SK-N-SH treated with all-trans-retinoic acid at 6 μM for 48 hours (cell line): ENCODE measurements around the gene ATP23.

Experiments used
- ATAC-seq: fragments of 200-7000 bp; cut with Tn5 transposase; 3 replicates; pipeline ENCODE4 v1.9.1; 2020; ENCODE audit warnings: mild to moderate bottlenecking, moderate library complexity
- ARNTL ChIP-seq: fragments of 450-650 bp; formaldehyde crosslinking; IDR thresholded peaks from 2 replicates; pipeline ENCODE4 v1.5.0; 2020; ENCODE audit warnings: low read depth, mild to moderate bottlenecking, moderate library complexity, borderline replicate concordance
- BACH2 ChIP-seq: fragments of 250-450 bp; sonication (Bioruptor Pico); IDR thresholded peaks from 2 replicates; pipeline ENCODE4 v1.9.0; 2021; ENCODE audit warnings: mild to moderate bottlenecking, borderline replicate concordance
- CSDC2 ChIP-seq: fragments of 250-450 bp; sonication (Bioruptor Pico); IDR thresholded peaks from 2 replicates; pipeline ENCODE4 v1.5.0; 2020; ENCODE audit warnings: mild to moderate bottlenecking, moderate library complexity
- ESRRG ChIP-seq: fragments of 250-450 bp; sonication (Bioruptor Pico); IDR thresholded peaks from 2 replicates; pipeline ENCODE4 v1.6.1; 2021; ENCODE audit warnings: mild to moderate bottlenecking
- GLIS3 ChIP-seq: fragments of 250-450 bp; sonication (Bioruptor Pico); IDR thresholded peaks from 2 replicates; pipeline ENCODE4 v1.5.0; 2020; ENCODE audit warnings: mild to moderate bottlenecking, moderate library complexity
- ISL1 ChIP-seq: fragments of 250-450 bp; sonication (Bioruptor Pico); IDR thresholded peaks from 2 replicates; pipeline ENCODE4 v2.1.2; 2022; ENCODE audit warnings: mild to moderate bottlenecking, moderate library complexity
- OSR1 ChIP-seq: fragments of 250-450 bp; sonication (Bioruptor Pico); IDR thresholded peaks from 2 replicates; pipeline ENCODE4 v1.8.0; 2022; ENCODE audit warnings: moderate library complexity, mild to moderate bottlenecking, inconsistent platforms
- PPARA ChIP-seq: fragments of 250-450 bp; sonication (Bioruptor Pico); IDR thresholded peaks from 2 replicates; pipeline ENCODE4 v1.5.0; 2020; ENCODE audit warnings: mild to moderate bottlenecking, borderline replicate concordance
- RARB ChIP-seq: fragments of 250-450 bp; sonication (Bioruptor Pico); IDR thresholded peaks from 2 replicates; pipeline ENCODE4 v1.8.0; 2021; ENCODE audit warnings: mild to moderate bottlenecking, moderate library complexity
- SNAI2 ChIP-seq: fragments of 250-450 bp; sonication (Bioruptor Pico); IDR thresholded peaks from 2 replicates; pipeline ENCODE4 v1.5.0; 2020; ENCODE audit warnings: mild to moderate bottlenecking, moderate library complexity
- TCF4 ChIP-seq: fragments of 250-450 bp; sonication (Bioruptor Pico); IDR thresholded peaks from 2 replicates; pipeline ENCODE4 v1.8.0; 2021; ENCODE audit warnings: mild to moderate bottlenecking, moderate library complexity, borderline replicate concordance
- TOX ChIP-seq: fragments of 250-450 bp; sonication (Bioruptor Pico); IDR thresholded peaks from 2 replicates; pipeline ENCODE4 v1.8.0; 2021; ENCODE audit warnings: mild to moderate bottlenecking, moderate library complexity, borderline replicate concordance
- ZC3H10 ChIP-seq: fragments of 250-450 bp; sonication (Bioruptor Pico); IDR thresholded peaks from 2 replicates; pipeline ENCODE4 v1.5.1; 2021; ENCODE audit warnings: mild to moderate bottlenecking, moderate library complexity
- ZFP30 ChIP-seq: fragments of 450-650 bp; formaldehyde crosslinking; IDR thresholded peaks from 2 replicates; pipeline ENCODE4 v1.5.0; 2022; ENCODE audit warnings: mild to moderate bottlenecking, moderate library complexity
- ZNF565 ChIP-seq: fragments of 450-650 bp; formaldehyde crosslinking; conservative IDR thresholded peaks from 2 replicates; pipeline ENCODE4 v1.5.0; 2020; ENCODE audit warnings: low read depth, mild to moderate bottlenecking, moderate library complexity
- ZNF70 ChIP-seq: fragments of 450-650 bp; formaldehyde crosslinking; IDR thresholded peaks from 2 replicates; pipeline ENCODE4 v1.5.0; 2020; ENCODE audit warnings: mild to moderate bottlenecking, moderate library complexity
- ZNF8 ChIP-seq: fragments of 450-650 bp; formaldehyde crosslinking; IDR thresholded peaks from 2 replicates; pipeline ENCODE4 v1.5.0; 2020; ENCODE audit warnings: mild to moderate bottlenecking, moderate library complexity
- TF ChIP-seq, protein P1 (sequence below): fragments of 250-450 bp; sonication (Bioruptor Pico); IDR thresholded peaks from 2 replicates; pipeline ENCODE4 v1.5.0; 2020; ENCODE audit warnings: mild to moderate bottlenecking, moderate library complexity
- TF ChIP-seq, protein P2 (sequence below): fragments of 250-450 bp; sonication (Bioruptor Pico); IDR thresholded peaks from 2 replicates; pipeline ENCODE4 v1.5.1; 2021; ENCODE audit warnings: mild to moderate bottlenecking, moderate library complexity
- TF ChIP-seq, protein P3 (sequence below): fragments of 250-450 bp; sonication (Bioruptor Pico); IDR thresholded peaks from 2 replicates; pipeline ENCODE4 v1.8.0; 2021; ENCODE audit warnings: low read depth, mild to moderate bottlenecking, moderate library complexity, borderline replicate concordance
- TF ChIP-seq, protein P4 (sequence below): fragments of 250-450 bp; sonication (Bioruptor Pico); IDR thresholded peaks from 2 replicates; pipeline ENCODE4 v1.8.0; 2020; ENCODE audit warnings: mild to moderate bottlenecking, moderate library complexity, borderline replicate concordance
- TF ChIP-seq, protein P5 (sequence below): fragments of 250-450 bp; sonication (Bioruptor Pico); IDR thresholded peaks from 2 replicates; pipeline ENCODE4 v1.5.1; 2020; ENCODE audit warnings: low read depth, mild to moderate bottlenecking, moderate library complexity

The ATP23 gene

DNA sequence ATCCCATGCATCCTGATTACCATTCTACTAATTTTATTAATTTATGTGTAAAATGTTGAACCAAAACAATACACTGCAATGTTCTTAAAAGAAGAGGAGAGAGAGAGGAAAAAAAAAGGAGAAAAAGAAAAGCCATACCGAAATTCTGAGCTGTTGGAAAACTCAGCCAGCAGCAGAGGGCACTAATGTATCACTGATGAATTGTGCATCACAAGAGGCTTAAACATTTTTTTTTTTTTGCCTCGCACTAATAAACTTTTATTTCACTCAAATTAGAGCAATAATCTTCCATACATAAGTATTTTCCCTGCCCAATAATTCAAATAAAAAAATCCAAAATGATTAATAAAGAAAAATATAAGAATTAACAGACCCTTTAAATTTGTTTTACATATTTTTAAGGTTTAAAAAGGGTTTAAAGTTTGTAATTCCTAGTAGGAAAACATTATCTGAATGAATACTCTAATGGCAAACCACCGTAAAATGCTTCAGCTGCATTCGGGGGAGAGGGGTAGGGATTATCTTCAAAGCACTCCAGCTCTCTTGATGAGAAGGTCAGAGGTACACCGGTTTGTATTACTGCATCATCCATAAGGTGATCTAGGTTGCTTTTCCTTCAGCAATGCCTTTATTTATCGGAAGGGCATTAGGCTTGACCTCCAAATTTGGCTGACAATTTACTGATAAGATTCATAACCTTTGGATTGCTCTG, 41.9 kb downstream of the ATP23 start:
- peak; percentile 61 for ATAC-seq
- TF ChIP-seq TOX (CRISPR knock-in tag): no peak
- no peak for TF ChIP-seq ZFP30
- no peak for TF ChIP-seq RARB (CRISPR knock-in tag)
- TF ChIP-seq SNAI2: no peak
- TF ChIP-seq, protein P1, sequence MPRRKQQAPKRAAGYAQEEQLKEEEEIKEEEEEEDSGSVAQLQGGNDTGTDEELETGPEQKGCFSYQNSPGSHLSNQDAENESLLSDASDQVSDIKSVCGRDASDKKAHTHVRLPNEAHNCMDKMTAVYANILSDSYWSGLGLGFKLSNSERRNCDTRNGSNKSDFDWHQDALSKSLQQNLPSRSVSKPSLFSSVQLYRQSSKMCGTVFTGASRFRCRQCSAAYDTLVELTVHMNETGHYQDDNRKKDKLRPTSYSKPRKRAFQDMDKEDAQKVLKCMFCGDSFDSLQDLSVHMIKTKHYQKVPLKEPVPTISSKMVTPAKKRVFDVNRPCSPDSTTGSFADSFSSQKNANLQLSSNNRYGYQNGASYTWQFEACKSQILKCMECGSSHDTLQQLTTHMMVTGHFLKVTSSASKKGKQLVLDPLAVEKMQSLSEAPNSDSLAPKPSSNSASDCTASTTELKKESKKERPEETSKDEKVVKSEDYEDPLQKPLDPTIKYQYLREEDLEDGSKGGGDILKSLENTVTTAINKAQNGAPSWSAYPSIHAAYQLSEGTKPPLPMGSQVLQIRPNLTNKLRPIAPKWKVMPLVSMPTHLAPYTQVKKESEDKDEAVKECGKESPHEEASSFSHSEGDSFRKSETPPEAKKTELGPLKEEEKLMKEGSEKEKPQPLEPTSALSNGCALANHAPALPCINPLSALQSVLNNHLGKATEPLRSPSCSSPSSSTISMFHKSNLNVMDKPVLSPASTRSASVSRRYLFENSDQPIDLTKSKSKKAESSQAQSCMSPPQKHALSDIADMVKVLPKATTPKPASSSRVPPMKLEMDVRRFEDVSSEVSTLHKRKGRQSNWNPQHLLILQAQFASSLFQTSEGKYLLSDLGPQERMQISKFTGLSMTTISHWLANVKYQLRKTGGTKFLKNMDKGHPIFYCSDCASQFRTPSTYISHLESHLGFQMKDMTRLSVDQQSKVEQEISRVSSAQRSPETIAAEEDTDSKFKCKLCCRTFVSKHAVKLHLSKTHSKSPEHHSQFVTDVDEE: no peak
- no peak for TF ChIP-seq PPARA (CRISPR knock-in tag)
- TF ChIP-seq BACH2: no peak
- TF ChIP-seq, protein P2, sequence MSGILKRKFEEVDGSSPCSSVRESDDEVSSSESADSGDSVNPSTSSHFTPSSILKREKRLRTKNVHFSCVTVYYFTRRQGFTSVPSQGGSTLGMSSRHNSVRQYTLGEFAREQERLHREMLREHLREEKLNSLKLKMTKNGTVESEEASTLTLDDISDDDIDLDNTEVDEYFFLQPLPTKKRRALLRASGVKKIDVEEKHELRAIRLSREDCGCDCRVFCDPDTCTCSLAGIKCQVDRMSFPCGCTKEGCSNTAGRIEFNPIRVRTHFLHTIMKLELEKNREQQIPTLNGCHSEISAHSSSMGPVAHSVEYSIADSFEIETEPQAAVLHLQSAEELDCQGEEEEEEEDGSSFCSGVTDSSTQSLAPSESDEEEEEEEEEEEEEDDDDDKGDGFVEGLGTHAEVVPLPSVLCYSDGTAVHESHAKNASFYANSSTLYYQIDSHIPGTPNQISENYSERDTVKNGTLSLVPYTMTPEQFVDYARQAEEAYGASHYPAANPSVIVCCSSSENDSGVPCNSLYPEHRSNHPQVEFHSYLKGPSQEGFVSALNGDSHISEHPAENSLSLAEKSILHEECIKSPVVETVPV (CRISPR knock-in tag): no peak
- TF ChIP-seq ZNF565 (CRISPR knock-in tag): no peak
- TF ChIP-seq GLIS3 (CRISPR knock-in tag): no peak
- TF ChIP-seq ZC3H10 (CRISPR knock-in tag): no peak
- no peak for TF ChIP-seq OSR1 (CRISPR knock-in tag)
- no peak for TF ChIP-seq ISL1
- no peak for TF ChIP-seq TCF4 (CRISPR knock-in tag)

DNA sequence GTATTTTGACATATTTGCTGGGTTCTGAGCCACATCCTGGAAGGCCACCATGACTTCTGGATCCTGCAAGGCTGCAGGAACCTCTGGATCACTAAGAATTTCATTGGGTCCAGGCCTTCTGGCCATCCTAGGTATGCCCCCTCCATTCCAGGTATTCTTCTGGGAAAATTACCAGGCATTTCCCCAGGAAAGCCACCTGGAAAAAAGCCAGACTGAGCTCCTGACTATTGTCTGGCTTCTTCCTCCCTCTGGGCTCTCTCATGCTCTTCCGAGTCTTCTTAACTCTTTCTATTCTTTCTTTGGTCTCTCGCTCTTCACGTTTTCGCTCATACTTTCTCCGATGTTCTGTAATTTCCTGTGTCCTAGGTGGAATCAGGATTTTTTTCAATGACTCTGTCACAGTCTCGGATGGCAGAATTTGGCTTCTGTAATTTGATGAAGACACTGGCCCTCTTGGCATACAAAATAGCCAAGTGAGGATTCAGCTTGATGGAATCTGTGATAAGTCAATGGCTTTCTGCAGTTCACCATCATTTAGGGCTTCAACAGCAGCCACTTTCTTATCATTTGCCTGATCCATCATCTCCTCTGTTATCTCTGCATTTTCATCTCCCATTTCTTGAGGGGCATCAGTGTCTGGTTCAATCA, 42.6 kb downstream of the ATP23 start:
- TF ChIP-seq TOX (CRISPR knock-in tag) (no peak), ZNF8 (no peak)
- TF ChIP-seq, protein P3, sequence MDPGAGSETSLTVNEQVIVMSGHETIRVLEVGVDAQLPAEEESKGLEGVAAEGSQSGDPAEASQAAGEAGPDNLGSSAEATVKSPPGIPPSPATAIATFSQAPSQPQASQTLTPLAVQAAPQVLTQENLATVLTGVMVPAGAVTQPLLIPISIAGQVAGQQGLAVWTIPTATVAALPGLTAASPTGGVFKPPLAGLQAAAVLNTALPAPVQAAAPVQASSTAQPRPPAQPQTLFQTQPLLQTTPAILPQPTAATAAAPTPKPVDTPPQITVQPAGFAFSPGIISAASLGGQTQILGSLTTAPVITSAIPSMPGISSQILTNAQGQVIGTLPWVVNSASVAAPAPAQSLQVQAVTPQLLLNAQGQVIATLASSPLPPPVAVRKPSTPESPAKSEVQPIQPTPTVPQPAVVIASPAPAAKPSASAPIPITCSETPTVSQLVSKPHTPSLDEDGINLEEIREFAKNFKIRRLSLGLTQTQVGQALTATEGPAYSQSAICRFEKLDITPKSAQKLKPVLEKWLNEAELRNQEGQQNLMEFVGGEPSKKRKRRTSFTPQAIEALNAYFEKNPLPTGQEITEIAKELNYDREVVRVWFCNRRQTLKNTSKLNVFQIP: no peak
- no peak for ATAC-seq

DNA sequence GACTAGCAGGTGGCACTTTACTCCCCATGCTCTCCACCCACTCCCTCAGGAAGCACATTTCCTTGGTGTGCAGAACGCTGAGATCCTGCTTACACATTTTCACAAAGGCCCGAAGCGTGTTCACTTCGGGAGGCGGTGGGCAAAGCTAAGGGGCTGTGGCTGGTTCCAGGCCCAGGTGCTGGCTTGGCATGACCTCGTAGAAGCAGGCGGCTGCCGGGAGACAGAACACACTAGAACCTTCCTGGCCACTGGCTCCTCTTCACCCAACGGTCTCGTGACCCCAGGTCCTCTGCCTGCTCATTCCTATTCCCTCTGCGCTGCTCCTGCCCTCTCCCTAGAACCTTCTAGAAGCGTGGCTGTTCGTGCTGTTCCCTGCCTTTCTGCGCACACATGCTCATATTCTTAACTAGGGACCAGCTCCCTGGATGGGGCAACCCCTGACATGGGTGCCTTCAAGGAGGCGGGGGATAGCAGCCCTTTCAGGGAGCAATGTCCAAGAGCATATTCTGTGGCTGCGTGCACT, 43.3 kb downstream of the ATP23 start:
- ATAC-seq: no peak
- TF ChIP-seq, protein P4, sequence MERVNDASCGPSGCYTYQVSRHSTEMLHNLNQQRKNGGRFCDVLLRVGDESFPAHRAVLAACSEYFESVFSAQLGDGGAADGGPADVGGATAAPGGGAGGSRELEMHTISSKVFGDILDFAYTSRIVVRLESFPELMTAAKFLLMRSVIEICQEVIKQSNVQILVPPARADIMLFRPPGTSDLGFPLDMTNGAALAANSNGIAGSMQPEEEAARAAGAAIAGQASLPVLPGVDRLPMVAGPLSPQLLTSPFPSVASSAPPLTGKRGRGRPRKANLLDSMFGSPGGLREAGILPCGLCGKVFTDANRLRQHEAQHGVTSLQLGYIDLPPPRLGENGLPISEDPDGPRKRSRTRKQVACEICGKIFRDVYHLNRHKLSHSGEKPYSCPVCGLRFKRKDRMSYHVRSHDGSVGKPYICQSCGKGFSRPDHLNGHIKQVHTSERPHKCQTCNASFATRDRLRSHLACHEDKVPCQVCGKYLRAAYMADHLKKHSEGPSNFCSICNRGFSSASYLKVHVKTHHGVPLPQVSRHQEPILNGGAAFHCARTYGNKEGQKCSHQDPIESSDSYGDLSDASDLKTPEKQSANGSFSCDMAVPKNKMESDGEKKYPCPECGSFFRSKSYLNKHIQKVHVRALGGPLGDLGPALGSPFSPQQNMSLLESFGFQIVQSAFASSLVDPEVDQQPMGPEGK: no peak
- TF ChIP-seq, protein P1: no peak
- TF ChIP-seq ZC3H10 (CRISPR knock-in tag) (no peak), PPARA (CRISPR knock-in tag) (no peak), CSDC2 (CRISPR knock-in tag) (no peak), ESRRG (no peak), ZNF70 (CRISPR knock-in tag) (no peak), ARNTL (CRISPR knock-in tag) (no peak), ZFP30 (no peak), ZNF8 (no peak), BACH2 (no peak), TOX (CRISPR knock-in tag) (no peak), SNAI2 (no peak), RARB (CRISPR knock-in tag) (no peak)
- TF ChIP-seq, protein P5, sequence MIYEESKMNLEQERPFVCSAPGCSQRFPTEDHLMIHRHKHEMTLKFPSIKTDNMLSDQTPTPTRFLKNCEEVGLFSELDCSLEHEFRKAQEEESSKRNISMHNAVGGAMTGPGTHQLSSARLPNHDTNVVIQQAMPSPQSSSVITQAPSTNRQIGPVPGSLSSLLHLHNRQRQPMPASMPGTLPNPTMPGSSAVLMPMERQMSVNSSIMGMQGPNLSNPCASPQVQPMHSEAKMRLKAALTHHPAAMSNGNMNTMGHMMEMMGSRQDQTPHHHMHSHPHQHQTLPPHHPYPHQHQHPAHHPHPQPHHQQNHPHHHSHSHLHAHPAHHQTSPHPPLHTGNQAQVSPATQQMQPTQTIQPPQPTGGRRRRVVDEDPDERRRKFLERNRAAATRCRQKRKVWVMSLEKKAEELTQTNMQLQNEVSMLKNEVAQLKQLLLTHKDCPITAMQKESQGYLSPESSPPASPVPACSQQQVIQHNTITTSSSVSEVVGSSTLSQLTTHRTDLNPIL: no peak
- TF ChIP-seq, protein P3: no peak
